ENCODE data around the gene DNAH11. TPM values are rescaled to one million over a fixed set of nuclear protein-coding genes. Genes with fewer than 3 reads are reported as not detected.

Gene DNAH11
- total and polyA plus RNA-seq, 2 of the 8 experiments (the other 6 are each of a cell fraction or from before 2014, with no cell fraction given): 1.8 to 4.9 TPM

DNA sequence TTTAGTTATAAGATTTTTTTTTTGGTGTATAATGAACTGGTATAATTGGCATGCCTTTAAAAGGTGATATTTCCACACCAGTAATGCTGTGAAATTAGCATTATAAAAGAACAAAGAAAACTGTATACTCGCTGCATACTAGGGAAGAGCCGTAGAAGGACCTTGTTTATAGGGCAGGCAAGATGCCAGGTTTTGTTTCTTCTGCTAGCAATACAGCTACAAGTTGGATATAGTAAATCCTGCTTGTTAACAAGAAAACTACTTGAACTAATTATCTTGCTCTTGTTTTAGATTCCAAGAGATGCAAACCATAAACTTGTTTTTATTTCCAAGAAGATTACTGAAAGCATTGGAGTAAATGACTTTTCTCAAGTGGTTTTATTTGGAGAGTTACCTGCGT lies 1.9 kb downstream of the DNAH11 start:
- FAIRE-seq: no peak
- Histone ChIP-seq H3K4me3 (ENCODE audit: extremely low read depth in 1 of 4, insufficient read depth in 2 of 4, low read depth in 3 of 4, low read length in 4 of 4) (peak overlapping the region in 1 of 4 experiments; percentile 66; a peak in 2 of 8 replicates), H3K9me3 (ENCODE audit: insufficient read depth in 2 of 2, low read depth in 1 of 2, low read length in 1 of 2) (no peaks in the 10 kb centered on the region), H4K8ac (ENCODE audit: extremely low read depth, insufficient read depth, low read length) (no peak overlapping the region), H2BK5ac (ENCODE audit: low read depth, low read length) (no peak overlapping the region), H4K20me1 (replicated peaks in 1 of 2; ENCODE audit: control insufficient read depth in 1 of 2, insufficient read depth in 2 of 2, low read length in 2 of 2) (no peaks in the 10 kb centered on the region), H3K23me2 (ENCODE audit: low read depth, low read length) (peaks cover 13% of the 10 kb centered on the region; the same call in 1 of the 2 replicates), H2BK20ac (ENCODE audit: low read length) (no peak overlapping the region), H3K4me2 (ENCODE audit: insufficient read depth in 1 of 2, low read depth in 2 of 2, low read length in 2 of 2) (peak overlapping the region; percentile 4 to 92; a peak in 3 of 4 replicates), H3K18ac (ENCODE audit: extremely low read depth, low read length) (no peak overlapping the region), H3K4me1 (replicated peaks in 1 of 4; ENCODE audit: control insufficient read depth in 3 of 4, insufficient read depth in 4 of 4, low read length in 3 of 4) (peaks cover 0 to 10% (median 6%) of the 10 kb centered on the region in 4 experiments; a peak in 5 of 7 replicates), H3K27me3 (replicated peaks in 1 of 4; ENCODE audit: control insufficient read depth in 3 of 4, extremely low read depth in 1 of 4, insufficient read depth in 3 of 4, low read length in 3 of 4) (peaks cover 0 to 18% (median 7%) of the 10 kb centered on the region in 4 experiments; a peak in 6 of 7 replicates), H3K9ac (replicated peaks in 1 of 4; ENCODE audit: extremely low read depth in 1 of 4, low read depth in 3 of 4, low read length in 3 of 4) (no peak overlapping the region), H3K79me1 (ENCODE audit: low read depth, low read length) (no peaks in the 10 kb centered on the region), H3K23ac (ENCODE audit: insufficient read length) (no peak overlapping the region), H3K36me3 (ENCODE audit: control insufficient read depth in 2 of 4, insufficient read depth in 4 of 4, low read length in 3 of 4) (peaks cover 0 to 5% (median 0%) of the 10 kb centered on the region in 4 experiments; a peak in 2 of 8 replicates), H3K79me2 (ENCODE audit: control insufficient read depth in 1 of 2, insufficient read depth in 2 of 2, low read length in 2 of 2) (no peaks in the 10 kb centered on the region), H2BK15ac (ENCODE audit: low read length) (no peak overlapping the region), H3K56ac (replicated peaks; ENCODE audit: insufficient read length, low read depth, low read length) (no peak overlapping the region), H3K27ac (ENCODE audit: low read depth, low read length) (no peak overlapping the region), H2AK5ac (ENCODE audit: low read depth, low read length) (no peak overlapping the region), H3K4ac (replicated peaks; ENCODE audit: insufficient read length, low read depth, low read length) (no peak overlapping the region), H2BK120ac (replicated peaks; ENCODE audit: low read depth, low read length) (no peak overlapping the region), H4K91ac (replicated peaks; ENCODE audit: insufficient read length, low read length) (no peak overlapping the region), H2AFZ (ENCODE audit: low read length) (no peak overlapping the region), H3K14ac (ENCODE audit: insufficient read length) (no peak overlapping the region), H4K5ac (ENCODE audit: insufficient read length, low read depth, low read length) (no peak overlapping the region), H2BK12ac (ENCODE audit: low read depth, low read length) (no peak overlapping the region)
- WGBS, 2 experiments (ENCODE audit: extremely low coverage in 1 of 2, insufficient coverage in 1 of 2, insufficient read length in 1 of 2, insufficient replicate concordance in 2 of 2, low coverage in 1 of 2, low lambda C conversion rate in 2 of 2, missing lambda C conversion rate in 1 of 2): 45% methylated on average over 3 of the region's 3 CpGs; no CpG with 5 or more reads in 1 of the 2 experiments
- TF ChIP-seq HDAC6 (IDR thresholded peaks at IDR 0.05; ENCODE audit: low read depth, low read length): no peak
- TF ChIP-seq FOSL1 (IDR thresholded peaks at IDR 0.05; ENCODE audit: insufficient read depth, low read depth, low read length): no peak
- TF ChIP-seq YY1 (IDR thresholded peaks at IDR 0.05; ENCODE audit: low read depth, low read length): no peak
- ChIA-PET CTCF (ENCODE audit: partially characterized antibody) (interaction anchor here (0.7 to 1.0 kb wide), 2 partner anchors 9 to 223 kb away, joined by 4 to 5 read pairs; no protein-coding TSS in a partner anchor), POLR2A (ENCODE audit: partially characterized antibody) (no interaction called here)
- no peak for DNase-seq (ENCODE audit: low read depth in 1 of 2, low spot score in 2 of 2)
